ENCODE data around the gene SLC31A2.
A peak's percentile ranks its signal among the peaks of the same experiment; 100 is the strongest.
"Not testable (repeated sequence)": the region's sequence is repeated elsewhere in the genome, so short reads cannot be mapped to it uniquely, and the experiment has no call there.

SLC31A2 gene, protein sequence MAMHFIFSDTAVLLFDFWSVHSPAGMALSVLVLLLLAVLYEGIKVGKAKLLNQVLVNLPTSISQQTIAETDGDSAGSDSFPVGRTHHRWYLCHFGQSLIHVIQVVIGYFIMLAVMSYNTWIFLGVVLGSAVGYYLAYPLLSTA
- total RNA-seq = 7.1 to 11.1 (median 7.7) reads per million in 3 donors

- peaks cover 10% of the 10 kb centered on the region for H3K4me1 ChIP-seq (ENCODE audit: control insufficient read depth, insufficient read depth, low read length, poor library complexity, severe bottlenecking)
- peak; percentile 72 to 80 (median 77) for DNase-seq
- H3K4me3 ChIP-seq (ENCODE audit: insufficient read depth, low read depth, low read length, poor library complexity, severe bottlenecking) = peak within 1 kb of the TSS; percentile 84
- H3K36me3 ChIP-seq (ENCODE audit: control insufficient read depth, insufficient read depth, low read length) = no peaks in the 10 kb centered on the region
- H3K9me3 ChIP-seq (ENCODE audit: control insufficient read depth, low read length) = no peaks in the 10 kb centered on the region
- H3K27me3 ChIP-seq (replicated peaks; ENCODE audit: control insufficient read depth, insufficient read depth, low read length, poor library complexity, severe bottlenecking) = no peaks in the 10 kb centered on the region
- H3K27ac ChIP-seq (ENCODE audit: insufficient read depth, low read length, poor library complexity, severe bottlenecking) = peak within 1 kb of the TSS; percentile 62
Measured at GRCh38 chr9:113150670-113151611, at the start of gene SLC31A2. SLC31A2 (plus strand) TSS chr9:113151007; CDS start chr9:113151075, 68 bp downstream.

DNA sequence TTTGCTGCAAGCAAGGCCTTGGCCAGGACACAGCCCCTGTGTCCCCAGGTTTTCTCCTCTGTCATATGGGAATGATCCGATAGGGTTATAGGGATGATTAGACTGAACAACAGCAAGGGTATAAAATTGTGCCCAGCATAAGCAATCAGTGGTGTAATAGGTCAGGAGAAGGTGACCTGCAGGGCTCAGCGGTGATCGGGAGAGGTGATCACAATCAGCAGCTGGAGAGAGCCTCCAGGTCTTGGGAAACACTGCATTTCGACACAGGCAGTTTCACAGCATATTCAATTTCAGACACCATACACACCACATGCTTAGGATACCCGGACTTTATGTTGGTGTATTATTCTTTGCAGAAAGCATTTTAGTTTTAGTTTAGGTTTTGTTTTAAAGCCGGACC is 45.5 kb upstream of the SLC31A2 start:
- not testable (repeated sequence) for H3K4me1 ChIP-seq (ENCODE audit: control insufficient read depth, insufficient read depth, low read length, poor library complexity, severe bottlenecking); H3K27me3 ChIP-seq (replicated peaks; ENCODE audit: control insufficient read depth, insufficient read depth, low read length, poor library complexity, severe bottlenecking); H3K9me3 ChIP-seq (ENCODE audit: control insufficient read depth, low read length); H3K36me3 ChIP-seq (ENCODE audit: control insufficient read depth, insufficient read depth, low read length); H3K27ac ChIP-seq (ENCODE audit: insufficient read depth, low read length, poor library complexity, severe bottlenecking); H3K4me3 ChIP-seq (ENCODE audit: insufficient read depth, low read depth, low read length, poor library complexity, severe bottlenecking); DNase-seq

- H3K27me3 ChIP-seq (replicated peaks; ENCODE audit: control insufficient read depth, insufficient read depth, low read length, poor library complexity, severe bottlenecking); DNase-seq; H3K4me3 ChIP-seq (ENCODE audit: insufficient read depth, low read depth, low read length, poor library complexity, severe bottlenecking); H3K4me1 ChIP-seq (ENCODE audit: control insufficient read depth, insufficient read depth, low read length, poor library complexity, severe bottlenecking); H3K9me3 ChIP-seq (ENCODE audit: control insufficient read depth, low read length); H3K36me3 ChIP-seq (ENCODE audit: control insufficient read depth, insufficient read depth, low read length); H3K27ac ChIP-seq (ENCODE audit: insufficient read depth, low read length, poor library complexity, severe bottlenecking): not testable (repeated sequence)
Measured at GRCh38 chr9:113111065-113111951, 39.5 kb upstream of the SLC31A2 start.

- not testable (repeated sequence) for H3K4me1 ChIP-seq (ENCODE audit: control insufficient read depth, insufficient read depth, low read length, poor library complexity, severe bottlenecking); H3K4me3 ChIP-seq (ENCODE audit: insufficient read depth, low read depth, low read length, poor library complexity, severe bottlenecking); DNase-seq; H3K36me3 ChIP-seq (ENCODE audit: control insufficient read depth, insufficient read depth, low read length); H3K27me3 ChIP-seq (replicated peaks; ENCODE audit: control insufficient read depth, insufficient read depth, low read length, poor library complexity, severe bottlenecking); H3K9me3 ChIP-seq (ENCODE audit: control insufficient read depth, low read length); H3K27ac ChIP-seq (ENCODE audit: insufficient read depth, low read length, poor library complexity, severe bottlenecking)
Measured at GRCh38 chr9:113112706-113113510, 37.9 kb upstream of the SLC31A2 start.

DNA sequence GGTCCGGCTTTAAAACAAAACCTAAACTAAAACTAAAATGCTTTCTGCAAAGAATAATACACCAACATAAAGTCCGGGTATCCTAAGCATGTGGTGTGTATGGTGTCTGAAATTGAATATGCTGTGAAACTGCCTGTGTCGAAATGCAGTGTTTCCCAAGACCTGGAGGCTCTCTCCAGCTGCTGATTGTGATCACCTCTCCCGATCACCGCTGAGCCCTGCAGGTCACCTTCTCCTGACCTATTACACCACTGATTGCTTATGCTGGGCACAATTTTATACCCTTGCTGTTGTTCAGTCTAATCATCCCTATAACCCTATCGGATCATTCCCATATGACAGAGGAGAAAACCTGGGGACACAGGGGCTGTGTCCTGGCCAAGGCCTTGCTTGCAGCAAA is 32.0 kb upstream of the SLC31A2 start:
- H3K9me3 ChIP-seq (ENCODE audit: control insufficient read depth, low read length); H3K27ac ChIP-seq (ENCODE audit: insufficient read depth, low read length, poor library complexity, severe bottlenecking); H3K4me3 ChIP-seq (ENCODE audit: insufficient read depth, low read depth, low read length, poor library complexity, severe bottlenecking); H3K4me1 ChIP-seq (ENCODE audit: control insufficient read depth, insufficient read depth, low read length, poor library complexity, severe bottlenecking); H3K27me3 ChIP-seq (replicated peaks; ENCODE audit: control insufficient read depth, insufficient read depth, low read length, poor library complexity, severe bottlenecking); H3K36me3 ChIP-seq (ENCODE audit: control insufficient read depth, insufficient read depth, low read length); DNase-seq: not testable (repeated sequence)

DNA sequence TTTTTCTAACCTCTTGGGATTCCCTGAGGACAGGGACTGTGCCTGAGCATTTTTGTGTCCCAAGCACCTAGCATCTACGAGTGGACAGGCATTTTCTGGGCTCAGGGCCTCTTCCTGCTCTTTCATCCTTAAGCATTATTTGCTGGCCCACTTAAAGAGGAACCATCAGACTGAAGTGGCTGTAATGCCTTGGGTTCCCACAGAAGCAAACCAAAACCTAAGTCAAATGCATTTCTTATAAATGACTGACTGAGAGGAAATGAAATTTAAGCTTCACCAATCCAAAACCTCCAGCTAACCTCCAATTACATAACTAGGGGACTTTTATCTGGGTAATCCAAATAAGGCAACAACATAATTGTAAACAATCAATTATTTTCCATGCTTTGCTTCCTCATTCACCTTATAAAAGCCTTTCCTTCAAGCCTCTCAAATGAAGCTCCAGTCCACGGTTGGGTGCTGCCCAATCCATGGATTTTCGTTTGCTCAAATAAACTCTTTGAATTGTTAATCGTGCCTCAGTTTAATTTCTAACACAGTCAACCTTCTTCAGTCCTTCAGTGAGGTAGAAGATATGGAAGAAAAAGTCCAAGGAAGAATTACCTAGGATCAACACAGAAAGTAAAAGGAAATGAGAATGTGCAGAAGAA is 25.3 kb upstream of the SLC31A2 start:
- H3K27me3 ChIP-seq (replicated peaks; ENCODE audit: control insufficient read depth, insufficient read depth, low read length, poor library complexity, severe bottlenecking) = no peaks in the 10 kb centered on the region

GRCh38 chr9:113129466-113129865 is 21.3 kb upstream of the SLC31A2 start:
- no peaks in the 10 kb centered on the region for H3K27me3 ChIP-seq (replicated peaks; ENCODE audit: control insufficient read depth, insufficient read depth, low read length, poor library complexity, severe bottlenecking)
- H3K36me3 ChIP-seq (ENCODE audit: control insufficient read depth, insufficient read depth, low read length) = no peaks in the 10 kb centered on the region
- H3K9me3 ChIP-seq (ENCODE audit: control insufficient read depth, low read length) = no peaks in the 10 kb centered on the region
- no peak overlapping the region for H3K4me3 ChIP-seq (ENCODE audit: insufficient read depth, low read depth, low read length, poor library complexity, severe bottlenecking)
- H3K27ac ChIP-seq (ENCODE audit: insufficient read depth, low read length, poor library complexity, severe bottlenecking) = no peak overlapping the region
- H3K4me1 ChIP-seq (ENCODE audit: control insufficient read depth, insufficient read depth, low read length, poor library complexity, severe bottlenecking) = no peaks in the 10 kb centered on the region
- no peak for DNase-seq

More for the DNA sequence above, 25.3 kb upstream of the SLC31A2 start:
- H3K9me3 ChIP-seq (ENCODE audit: control insufficient read depth, low read length) = no peaks in the 10 kb centered on the region
- H3K27ac ChIP-seq (ENCODE audit: insufficient read depth, low read length, poor library complexity, severe bottlenecking) = no peak overlapping the region
- no peaks in the 10 kb centered on the region for H3K4me1 ChIP-seq (ENCODE audit: control insufficient read depth, insufficient read depth, low read length, poor library complexity, severe bottlenecking)
- H3K36me3 ChIP-seq (ENCODE audit: control insufficient read depth, insufficient read depth, low read length) = no peaks in the 10 kb centered on the region
- DNase-seq = no peak
- H3K4me3 ChIP-seq (ENCODE audit: insufficient read depth, low read depth, low read length, poor library complexity, severe bottlenecking) = no peak overlapping the region

- H3K27me3 ChIP-seq (replicated peaks; ENCODE audit: control insufficient read depth, insufficient read depth, low read length, poor library complexity, severe bottlenecking) = no peaks in the 10 kb centered on the region
Measured at GRCh38 chr9:113129884-113130283, 20.9 kb upstream of the SLC31A2 start.

DNA sequence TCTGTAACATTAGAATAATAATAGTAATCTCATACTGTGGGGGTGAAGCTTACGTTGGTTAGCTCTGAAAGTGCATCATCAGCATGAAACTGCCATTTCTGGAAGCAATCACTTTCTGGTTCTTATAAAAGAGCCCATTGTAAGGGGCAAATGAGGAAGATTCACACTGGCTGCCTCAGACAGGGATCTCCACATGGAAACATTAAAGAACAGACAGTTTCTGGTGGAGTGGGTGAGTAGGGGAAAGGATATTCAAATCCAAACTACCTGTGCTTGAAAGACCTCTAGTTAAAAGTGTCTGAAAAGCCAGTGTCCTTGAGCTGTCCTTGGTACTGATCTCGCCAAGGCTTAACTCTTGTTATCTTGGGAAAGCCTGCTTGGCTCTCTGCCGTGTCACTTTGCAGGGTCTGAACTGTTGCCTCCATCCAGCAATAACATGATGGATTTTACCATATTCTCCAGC is 19.1 kb upstream of the SLC31A2 start:
- no peak for DNase-seq
- no peaks in the 10 kb centered on the region for H3K36me3 ChIP-seq (ENCODE audit: control insufficient read depth, insufficient read depth, low read length)

More at GRCh38 chr9:113129884-113130283, 20.9 kb upstream of the SLC31A2 start:
- DNase-seq = no peak
- Histone ChIP-seq H3K4me1 (ENCODE audit: control insufficient read depth, insufficient read depth, low read length, poor library complexity, severe bottlenecking) (no peaks in the 10 kb centered on the region), H3K4me3 (ENCODE audit: insufficient read depth, low read depth, low read length, poor library complexity, severe bottlenecking) (no peak overlapping the region), H3K9me3 (ENCODE audit: control insufficient read depth, low read length) (no peaks in the 10 kb centered on the region), H3K27ac (ENCODE audit: insufficient read depth, low read length, poor library complexity, severe bottlenecking) (no peak overlapping the region), H3K36me3 (ENCODE audit: control insufficient read depth, insufficient read depth, low read length) (no peaks in the 10 kb centered on the region)

More for the DNA sequence above, 19.1 kb upstream of the SLC31A2 start:
- no peaks in the 10 kb centered on the region for H3K27me3 ChIP-seq (replicated peaks; ENCODE audit: control insufficient read depth, insufficient read depth, low read length, poor library complexity, severe bottlenecking)
- H3K27ac ChIP-seq (ENCODE audit: insufficient read depth, low read length, poor library complexity, severe bottlenecking) = no peak overlapping the region
- no peaks in the 10 kb centered on the region for H3K9me3 ChIP-seq (ENCODE audit: control insufficient read depth, low read length)
- H3K4me3 ChIP-seq (ENCODE audit: insufficient read depth, low read depth, low read length, poor library complexity, severe bottlenecking) = no peak overlapping the region
- no peaks in the 10 kb centered on the region for H3K4me1 ChIP-seq (ENCODE audit: control insufficient read depth, insufficient read depth, low read length, poor library complexity, severe bottlenecking)

Data from effector memory CD4-positive, alpha-beta T cell (primary cell).